Parathyroid adenoma (tissue), 2 donors: ENCODE results near the gene BAIAP3.

Source experiments
- H2AFZ ChIP-seq: fragments of 300-600 bp; sonication (generic); one replicate; pipeline ENCODE4 v1.7.0; 2017; ENCODE audit warnings: antibody characterized with exemption, mild to moderate bottlenecking
- H3K27ac ChIP-seq: fragments of 300-600 bp; sonication (generic); one replicate; pipeline ENCODE4 v1.7.0; 2017
- H3K27me3 ChIP-seq: fragments of 300-600 bp; sonication (generic); one replicate; pipeline ENCODE4 v1.7.0; 2017; ENCODE audit warnings: low read length; ENCODE audit not compliant: control insufficient read depth, insufficient read depth
- H3K36me3 ChIP-seq: fragments of 300-600 bp; sonication (generic); one replicate; pipeline ENCODE4 v1.7.0; 2017; ENCODE audit warnings: low read length; ENCODE audit not compliant: control insufficient read depth, insufficient read depth
- H3K4me1 ChIP-seq: fragments of 300-600 bp; sonication (generic); one replicate; pipeline ENCODE4 v1.7.0; 2017; ENCODE audit warnings: control low read depth
- H3K4me2 ChIP-seq: fragments of 300-600 bp; sonication (generic); one replicate; pipeline ENCODE4 v1.7.0; 2017; ENCODE audit warnings: low read length
- H3K4me3 ChIP-seq: fragments of 300-600 bp; sonication (generic); one replicate; pipeline ENCODE4 v1.7.0; 2017; ENCODE audit warnings: low read depth, low read length
- H3K79me2 ChIP-seq: fragments of 300-600 bp; sonication (generic); one replicate; pipeline ENCODE4 v1.7.0; 2017; ENCODE audit warnings: control low read depth
- H3K9ac ChIP-seq: fragments of 300-600 bp; sonication (generic); one replicate; pipeline ENCODE4 v1.7.0; 2017; ENCODE audit warnings: mild to moderate bottlenecking
- H3K9me3 ChIP-seq: fragments of 300-600 bp; sonication (generic); one replicate; pipeline ENCODE4 v1.7.0; 2017; ENCODE audit warnings: low read length; ENCODE audit not compliant: control insufficient read depth
- CTCF ChIP-seq: fragments of 300-600 bp; sonication (generic); IDR thresholded peaks from one replicate; pipeline ENCODE4 v1.7.0; 2017; ENCODE audit warnings: antibody characterized with exemption, mild to moderate bottlenecking
- donor health status: primary hyperparathyroidism.

BAIAP3 gene

GRCh38 chr16:1330260-1330914 is 3.1 kb upstream of the BAIAP3 start:
- no peaks in the 10 kb centered on the region for H3K9me3 ChIP-seq
- H3K27ac ChIP-seq: no peak overlapping the region
- H3K36me3 ChIP-seq: no peaks in the 10 kb centered on the region
- H2AFZ ChIP-seq: no peak overlapping the region
- peak; percentile 12 for TF ChIP-seq CTCF
- H3K4me1 ChIP-seq: peaks cover 6% of the 10 kb centered on the region
- H3K27me3 ChIP-seq: no peaks in the 10 kb centered on the region
- no peaks in the 10 kb centered on the region for H3K79me2 ChIP-seq
- no peak overlapping the region for H3K4me2 ChIP-seq
- no peak overlapping the region for H3K9ac ChIP-seq
- no peak overlapping the region for H3K4me3 ChIP-seq

GRCh38 chr16:1330931-1331711 is 2.3 kb upstream of the BAIAP3 start:
- H3K9me3 ChIP-seq: no peaks in the 10 kb centered on the region
- H3K27me3 ChIP-seq: no peaks in the 10 kb centered on the region
- peaks cover 6% of the 10 kb centered on the region for H3K4me1 ChIP-seq
- peak overlapping the region; percentile 77 for H3K4me2 ChIP-seq
- no peaks in the 10 kb centered on the region for H3K79me2 ChIP-seq
- peak overlapping the region; percentile 46 for H3K4me3 ChIP-seq
- H3K9ac ChIP-seq: no peak overlapping the region
- H3K36me3 ChIP-seq: no peaks in the 10 kb centered on the region
- H2AFZ ChIP-seq: peak overlapping the region; percentile 40
- TF ChIP-seq CTCF: no peak
- peak overlapping the region; percentile 5 for H3K27ac ChIP-seq

GRCh38 chr16:1331712-1332617 is 1.5 kb upstream of the BAIAP3 start:
- H2AFZ ChIP-seq: peak overlapping the region; percentile 40
- H3K4me1 ChIP-seq: peaks cover 6% of the 10 kb centered on the region
- TF ChIP-seq CTCF: no peak
- H3K79me2 ChIP-seq: no peaks in the 10 kb centered on the region
- no peaks in the 10 kb centered on the region for H3K36me3 ChIP-seq
- H3K4me2 ChIP-seq: peak overlapping the region; percentile 77
- H3K4me3 ChIP-seq: peak overlapping the region; percentile 46
- H3K27ac ChIP-seq: peak overlapping the region; percentile 5
- H3K27me3 ChIP-seq: no peaks in the 10 kb centered on the region
- H3K9me3 ChIP-seq: no peaks in the 10 kb centered on the region
- H3K9ac ChIP-seq: no peak overlapping the region

- H3K27me3 ChIP-seq: no peaks in the 10 kb centered on the region
Observed at GRCh38 chr16:1332618-1333148, 762 bp upstream of the BAIAP3 start.

More at GRCh38 chr16:1332618-1333148, 762 bp upstream of the BAIAP3 start:
- Histone ChIP-seq H2AFZ (peak overlapping the region; percentile 1), H3K79me2 (no peaks in the 10 kb centered on the region), H3K4me1 (peaks cover 6% of the 10 kb centered on the region), H3K9ac (no peak overlapping the region), H3K27ac (no peak overlapping the region), H3K9me3 (no peaks in the 10 kb centered on the region), H3K4me3 (peak overlapping the region; percentile 54), H3K36me3 (no peaks in the 10 kb centered on the region), H3K4me2 (peak overlapping the region; percentile 77)
- no peak for TF ChIP-seq CTCF
